Measurements from ENCODE around the gene PACS1.

Gene PACS1

DNA sequence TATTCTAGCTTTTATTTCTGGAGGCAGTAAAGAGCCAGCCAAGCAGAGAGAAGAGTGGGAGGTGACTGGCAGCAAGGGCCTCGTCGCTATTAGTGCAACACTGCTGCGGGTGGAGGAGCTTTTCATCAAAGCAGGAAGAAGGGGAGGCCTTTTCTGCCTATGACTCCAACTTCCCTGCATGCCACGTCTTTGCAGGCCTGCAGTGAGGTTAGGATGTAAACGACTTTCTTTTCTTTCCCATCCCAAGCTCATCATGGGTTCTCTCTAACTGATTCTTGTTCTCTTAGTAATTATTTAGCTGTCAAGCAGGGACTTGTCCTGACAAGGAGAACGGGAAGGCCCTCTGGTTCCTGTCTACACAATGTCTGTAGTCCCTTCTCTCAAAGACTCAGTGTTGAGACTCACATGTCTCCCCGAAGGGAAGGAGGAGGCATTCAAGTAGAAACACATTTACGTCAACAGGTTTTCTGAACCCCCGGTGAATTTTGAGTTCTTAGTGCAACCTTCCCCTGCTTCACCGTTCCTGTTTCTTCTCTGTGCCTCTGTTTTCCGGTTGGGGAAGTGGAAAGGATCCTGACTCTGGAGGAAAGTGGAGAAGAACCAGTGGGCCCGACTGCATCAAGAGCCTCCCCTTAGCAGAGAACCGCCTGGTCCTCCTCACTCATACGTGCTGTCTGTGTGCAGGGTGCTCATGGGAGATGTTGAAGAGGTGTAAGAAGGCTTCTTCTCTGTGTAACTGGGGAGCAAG is 56.9 kb downstream of the PACS1 start:
- peak; percentile 42 for DNase-seq (ENCODE audit: low spot score)
- in situ Hi-C loops (cut with MboI; ENCODE audit: low sequenced_read_pairs, unreplicated experiment), result no loop called here
- TF ChIP-seq, protein P1, sequence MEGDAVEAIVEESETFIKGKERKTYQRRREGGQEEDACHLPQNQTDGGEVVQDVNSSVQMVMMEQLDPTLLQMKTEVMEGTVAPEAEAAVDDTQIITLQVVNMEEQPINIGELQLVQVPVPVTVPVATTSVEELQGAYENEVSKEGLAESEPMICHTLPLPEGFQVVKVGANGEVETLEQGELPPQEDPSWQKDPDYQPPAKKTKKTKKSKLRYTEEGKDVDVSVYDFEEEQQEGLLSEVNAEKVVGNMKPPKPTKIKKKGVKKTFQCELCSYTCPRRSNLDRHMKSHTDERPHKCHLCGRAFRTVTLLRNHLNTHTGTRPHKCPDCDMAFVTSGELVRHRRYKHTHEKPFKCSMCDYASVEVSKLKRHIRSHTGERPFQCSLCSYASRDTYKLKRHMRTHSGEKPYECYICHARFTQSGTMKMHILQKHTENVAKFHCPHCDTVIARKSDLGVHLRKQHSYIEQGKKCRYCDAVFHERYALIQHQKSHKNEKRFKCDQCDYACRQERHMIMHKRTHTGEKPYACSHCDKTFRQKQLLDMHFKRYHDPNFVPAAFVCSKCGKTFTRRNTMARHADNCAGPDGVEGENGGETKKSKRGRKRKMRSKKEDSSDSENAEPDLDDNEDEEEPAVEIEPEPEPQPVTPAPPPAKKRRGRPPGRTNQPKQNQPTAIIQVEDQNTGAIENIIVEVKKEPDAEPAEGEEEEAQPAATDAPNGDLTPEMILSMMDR (IDR thresholded peaks at IDR 0.05; ENCODE audit: borderline replicate concordance, control extremely low read depth, extremely low read depth, insufficient read depth, missing control alignments), result no peak

- no peak for DNase-seq (ENCODE audit: low spot score)
- TF ChIP-seq, protein P1 (IDR thresholded peaks at IDR 0.05; ENCODE audit: borderline replicate concordance, control extremely low read depth, extremely low read depth, insufficient read depth, missing control alignments), result no peak
- in situ Hi-C loops (cut with MboI; ENCODE audit: low sequenced_read_pairs, unreplicated experiment), result no loop called here
These were observed 60.9 kb downstream of the PACS1 start for GRCh38 chr11:66130978-66131377.

- in situ Hi-C loops (cut with MboI; ENCODE audit: low sequenced_read_pairs, unreplicated experiment), result no loop called here
- TF ChIP-seq, protein P1 (IDR thresholded peaks at IDR 0.05; ENCODE audit: borderline replicate concordance, control extremely low read depth, extremely low read depth, insufficient read depth, missing control alignments), result no peak
- DNase-seq (ENCODE audit: low spot score), result no peak
These were observed 62.0 kb downstream of the PACS1 start for GRCh38 chr11:66131937-66132632.

DNA sequence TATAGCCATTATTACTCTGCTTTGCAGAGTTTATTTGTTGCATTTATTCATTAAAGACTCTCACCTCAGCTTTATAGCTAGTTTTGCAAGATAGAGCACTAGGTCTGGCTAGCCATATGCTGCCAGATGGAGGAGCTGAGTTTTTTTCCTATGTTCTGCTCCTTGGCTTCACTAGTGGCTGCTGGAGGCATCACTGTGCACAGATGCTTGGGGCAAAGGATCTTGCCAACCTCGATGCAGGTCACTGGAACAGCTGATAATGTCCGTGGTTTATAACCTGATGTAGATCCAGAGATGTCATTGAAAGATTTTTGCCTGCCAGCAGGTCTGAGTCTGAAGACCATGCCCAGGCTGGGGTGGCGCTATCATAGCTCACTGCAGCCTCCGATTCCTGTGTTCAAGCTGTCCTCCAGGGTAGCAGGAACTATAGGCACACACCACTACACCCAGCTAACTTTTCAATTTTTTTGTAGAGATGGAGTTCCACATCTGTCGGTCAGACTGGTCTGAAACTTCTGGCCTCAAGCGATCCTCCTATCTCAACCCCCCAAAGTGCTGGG is 63.2 kb downstream of the PACS1 start:
- TF ChIP-seq, protein P1 (IDR thresholded peaks at IDR 0.05; ENCODE audit: borderline replicate concordance, control extremely low read depth, extremely low read depth, insufficient read depth, missing control alignments), result no peak
- in situ Hi-C loops (cut with MboI; ENCODE audit: low sequenced_read_pairs, unreplicated experiment), result no loop called here
- no peak for DNase-seq (ENCODE audit: low spot score)

GRCh38 chr11:66136752-66137123 is 66.7 kb downstream of the PACS1 start:
- in situ Hi-C loops (cut with MboI; ENCODE audit: low sequenced_read_pairs, unreplicated experiment), result no loop called here
- no peak for DNase-seq (ENCODE audit: low spot score)
- TF ChIP-seq, protein P1 (IDR thresholded peaks at IDR 0.05; ENCODE audit: borderline replicate concordance, control extremely low read depth, extremely low read depth, insufficient read depth, missing control alignments), result no peak

GRCh38 chr11:66139817-66140404 is 69.8 kb downstream of the PACS1 start:
- DNase-seq (ENCODE audit: low spot score), result no peak
- TF ChIP-seq, protein P1 (IDR thresholded peaks at IDR 0.05; ENCODE audit: borderline replicate concordance, control extremely low read depth, extremely low read depth, insufficient read depth, missing control alignments), result no peak
- in situ Hi-C loops (cut with MboI; ENCODE audit: low sequenced_read_pairs, unreplicated experiment), result no loop called here

Data from GM13976 (cell line).